AG10803 (cell line): Measurements from ENCODE around the gene IRF4.

Experiments
- DNase-seq: peaks from one replicate; pipeline ENCODE4 v3.0.0; 2010; ENCODE audit warnings: low read depth
- H3K4me3 ChIP-seq: 2 replicates; pipeline ENCODE4 v1.5.1; 2011; ENCODE audit warnings: mild to moderate bottlenecking, low read length, control low read depth
- CTCF ChIP-seq: conservative IDR thresholded peaks from 2 replicates; pipeline ENCODE4 v1.5.1; 2011; ENCODE audit warnings: mild to moderate bottlenecking, low read length, control low read depth, inconsistent platforms

Gene IRF4

GRCh38 chr6:362924-363249 is 28.7 kb upstream of the IRF4 start:
- H3K4me3 ChIP-seq = no peak overlapping the region
- no peak for DNase-seq
- no peak for TF ChIP-seq CTCF

- no peak overlapping the region for H3K4me3 ChIP-seq
- no peak for TF ChIP-seq CTCF
- DNase-seq = no peak
These were observed 28.3 kb upstream of the IRF4 start for GRCh38 chr6:363291-363690.

DNA sequence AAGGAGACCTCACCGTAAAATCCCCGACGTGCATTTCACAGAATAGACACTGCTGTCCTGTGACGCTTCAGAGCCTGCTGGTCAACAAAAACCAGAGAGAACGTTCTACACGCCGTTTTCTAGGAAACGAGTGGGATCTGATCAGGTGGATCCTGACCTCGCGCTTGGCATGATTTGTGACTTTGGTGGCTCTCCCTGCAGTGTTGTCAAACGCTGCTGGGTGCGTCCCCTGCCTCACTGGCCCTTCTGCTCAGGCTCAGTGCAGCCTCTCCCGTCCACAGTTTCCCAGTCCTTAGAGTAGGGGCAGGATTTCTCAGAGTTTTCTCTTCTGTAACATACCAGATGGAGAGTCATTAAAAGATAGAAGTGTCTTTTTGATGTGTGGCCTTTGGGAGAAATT is 27.6 kb upstream of the IRF4 start:
- no peak for DNase-seq
- TF ChIP-seq CTCF = no peak
- H3K4me3 ChIP-seq = no peak overlapping the region

DNA sequence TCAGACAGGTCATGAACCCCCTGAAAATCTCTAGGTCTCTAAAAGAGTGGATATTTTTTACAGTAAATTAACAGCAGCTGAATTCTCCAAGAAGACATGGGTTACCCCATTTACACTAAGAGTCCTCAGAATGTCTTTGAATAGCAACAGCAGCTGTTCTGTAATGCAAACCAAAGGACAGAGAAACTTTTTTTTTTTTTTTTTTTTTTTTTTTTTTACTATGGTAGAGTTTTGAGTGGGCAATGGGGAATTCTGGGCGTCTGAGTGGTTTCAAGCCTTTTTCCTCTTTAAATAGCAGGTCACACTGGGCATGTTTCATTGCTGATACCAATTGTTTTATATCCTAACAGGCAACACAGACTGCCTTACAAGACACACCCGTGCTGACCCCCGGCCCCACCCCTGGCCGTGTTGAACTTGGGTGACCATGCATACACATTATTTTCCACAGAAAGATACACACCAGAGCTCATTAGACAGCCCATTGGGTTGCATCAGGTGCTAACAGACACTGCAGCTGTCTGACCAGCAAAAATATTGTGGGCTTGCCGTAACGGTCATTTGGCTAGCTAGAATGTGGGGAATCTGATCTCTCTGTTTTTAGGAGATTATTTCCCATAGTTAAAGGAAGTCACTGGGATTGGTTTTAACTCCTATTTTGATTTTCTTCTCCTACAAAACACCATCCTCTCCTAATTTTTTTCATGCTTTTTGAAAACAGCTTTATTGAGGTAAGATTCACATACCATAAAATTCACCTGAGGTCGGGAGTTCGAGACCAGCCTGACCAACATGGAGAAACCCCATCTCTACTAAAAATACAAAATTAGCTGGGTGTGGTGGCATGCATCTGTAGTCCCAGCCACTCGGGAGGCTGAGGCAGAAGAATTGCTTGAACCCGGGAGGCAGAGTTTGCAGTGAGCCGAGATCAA is 26.7 kb upstream of the IRF4 start:
- no peak for TF ChIP-seq CTCF
- DNase-seq = no peak
- H3K4me3 ChIP-seq = no peak overlapping the region

DNA sequence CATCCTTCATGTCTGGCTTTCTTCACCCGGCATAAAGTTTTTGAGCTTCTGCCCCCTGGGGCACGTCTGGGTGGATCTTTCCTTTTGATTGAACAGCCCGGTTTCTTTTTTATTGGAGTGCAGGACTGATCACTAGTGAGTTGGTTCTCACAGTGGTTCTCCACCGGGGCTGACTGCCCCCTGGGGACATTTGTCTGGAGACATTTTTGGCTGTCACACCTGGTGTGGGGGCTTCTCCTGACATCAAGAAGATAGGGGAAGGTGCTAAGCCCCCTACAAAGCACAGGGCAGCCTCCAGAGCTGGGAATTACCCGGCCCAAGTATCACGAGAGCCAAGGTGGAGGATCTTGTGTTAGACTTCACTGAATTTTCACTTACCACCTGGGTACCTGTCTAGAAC is 25.7 kb upstream of the IRF4 start:
- no peak overlapping the region for H3K4me3 ChIP-seq
- DNase-seq = no peak
- TF ChIP-seq CTCF = no peak

DNA sequence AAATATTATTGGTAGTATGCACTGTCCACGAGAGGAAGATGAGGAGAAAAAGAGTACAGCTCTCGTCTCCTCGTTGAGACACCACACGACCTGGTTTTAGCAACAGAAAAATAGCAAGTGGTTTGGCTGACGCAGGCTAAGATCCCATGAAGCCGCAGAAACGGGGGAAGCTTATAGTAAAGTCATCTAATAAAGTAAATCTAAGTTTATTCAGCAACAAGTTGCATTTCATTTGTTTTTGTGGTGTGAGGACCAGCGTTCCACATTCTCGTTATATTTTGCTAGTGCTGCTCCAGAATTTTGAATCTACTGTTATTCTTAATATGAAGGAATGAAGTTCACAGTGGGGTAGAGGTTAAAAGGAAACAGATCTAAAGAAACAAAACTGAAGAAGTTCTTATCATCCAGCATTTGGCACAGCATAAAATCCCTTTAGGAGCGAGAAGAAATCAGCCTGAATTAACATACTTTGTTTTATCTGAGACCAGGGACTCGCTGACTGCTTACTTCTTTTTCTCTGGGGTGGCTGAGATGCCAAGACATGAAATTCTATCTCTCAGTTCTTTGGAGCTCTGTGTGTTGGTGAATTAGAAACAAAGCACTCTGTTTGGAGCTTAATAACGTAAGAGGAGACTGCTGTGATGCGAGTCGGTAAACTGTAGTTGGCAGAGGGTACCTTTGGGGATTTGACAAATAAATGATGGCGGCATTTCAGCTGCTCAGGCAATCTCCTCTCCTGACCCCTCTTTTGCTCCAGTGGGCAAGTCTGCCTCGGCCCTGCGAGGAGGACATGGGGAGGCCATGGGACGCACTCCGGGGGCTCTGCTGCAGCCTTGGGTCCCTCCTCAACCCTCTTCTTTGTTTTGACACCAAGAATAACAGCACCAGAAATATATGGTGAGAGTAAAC is 24.9 kb upstream of the IRF4 start:
- no peak for TF ChIP-seq CTCF
- H3K4me3 ChIP-seq = no peak overlapping the region
- no peak for DNase-seq
